Measurements from ENCODE around the gene PABPC4L. TPM values are rescaled to one million over a fixed set of nuclear protein-coding genes. Genes with fewer than 3 reads are reported as not detected.
A peak's percentile ranks its signal among the peaks of the same experiment; 100 is the strongest.

The PABPC4L gene
- total RNA-seq (1 to 10 TPM in 1 of 2 donors, under 1 TPM in 1; 0.67 to 10.0 TPM), polyA plus RNA-seq (under 1 TPM; 0.18 to 0.25 TPM)
- long read RNA-seq, donor 1 = 0 reads
- long read RNA-seq, donor 2, full-length matches to known transcripts = 1 of 1 reads
- long read RNA-seq, donor 2, partial matches to known transcripts = 0 of 1 reads
- long read RNA-seq, donor 2, other reads (novel, unspliced or antisense) = 0 of 1 reads
- long read RNA-seq, donor 3, full-length matches to known transcripts = 1 of 1 reads
- long read RNA-seq, donor 3, partial matches to known transcripts = 0 of 1 reads
- long read RNA-seq, donor 3, other reads (novel, unspliced or antisense) = 0 of 1 reads
- long read RNA-seq, donor 4 = 0 reads
- long read RNA-seq, donor 5, full-length matches to known transcripts = 2 of 2 reads
- long read RNA-seq, donor 5, partial matches to known transcripts = 0 of 2 reads
- long read RNA-seq, donor 5, other reads (novel, unspliced or antisense) = 0 of 2 reads

GRCh38 chr4:134201216-134202161 lies at the start of gene PABPC4L:
TSS of gene PABPC4L (minus strand) at chr4:134201789. CDS start at chr4:134201019, 770 bp downstream.
- peak; percentile 87 to 96 (median 94) for DNase-seq
- 3 to 5% methylated on average over 65 of the region's 65 CpGs for WGBS, 2 donors
- Histone ChIP-seq H3K36me3 (ENCODE audit: control insufficient read depth in 4 of 4, insufficient read depth in 4 of 4, low read length in 4 of 4) (peaks cover 0 to 8% (median 0%) of the 10 kb centered on the region in 4 donors), H3K27me3 (ENCODE audit: control insufficient read depth in 3 of 3, insufficient read depth in 3 of 3, low read length in 2 of 3) (no peaks in the 10 kb centered on the region), H3K27ac (ENCODE audit: low read depth in 1 of 2, low read length in 1 of 2) (peak within 1 kb of the TSS; percentile 49 to 86), H3K4me1 (ENCODE audit: control insufficient read depth in 5 of 5, insufficient read depth in 5 of 5, low read length in 5 of 5) (peaks cover 0 to 35% (median 5%) of the 10 kb centered on the region in 5 donors), H3K9me3 (ENCODE audit: control insufficient read depth in 4 of 4, insufficient read depth in 3 of 4, low read length in 3 of 4) (no peaks in the 10 kb centered on the region), H3K4me3 (peak within 1 kb of the TSS; percentile 59), H3K9ac (ENCODE audit: insufficient read depth in 1 of 2, low read length in 2 of 2) (peak within 1 kb of the TSS; percentile 78 to 83)
- ATAC-seq (ENCODE audit: insufficient read depth, low FRiP score) = peak; percentile 84
- no peak for TF ChIP-seq CTCF (IDR thresholded peaks at IDR 0.05; ENCODE audit: control extremely low read depth, extremely low read depth)

DNA sequence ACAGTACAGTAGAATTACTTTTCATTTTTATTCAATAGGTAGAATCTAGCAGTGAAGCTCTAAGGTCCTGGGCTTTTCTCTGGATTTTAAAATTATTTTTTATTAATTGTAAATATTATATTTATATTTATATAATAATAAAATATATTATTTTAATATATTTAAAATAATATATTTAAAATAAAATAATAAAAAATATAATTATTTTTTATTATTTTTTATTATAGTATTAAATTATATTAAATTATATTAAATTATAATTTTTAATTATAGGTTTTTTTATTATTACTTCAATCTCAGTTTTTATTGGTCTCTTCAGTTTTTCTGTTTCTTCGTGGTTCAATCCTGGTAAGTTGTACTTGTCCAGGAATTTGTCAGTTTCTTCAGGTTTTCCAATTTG lies 49.7 kb upstream of the PABPC4L start:
- Histone ChIP-seq H3K4me1 (ENCODE audit: control insufficient read depth in 5 of 5, insufficient read depth in 5 of 5, low read length in 5 of 5) (no peaks in the 10 kb centered on the region), H3K36me3 (ENCODE audit: control insufficient read depth in 4 of 4, insufficient read depth in 4 of 4, low read length in 4 of 4) (no peaks in the 10 kb centered on the region), H3K27ac (ENCODE audit: low read depth in 1 of 2, low read length in 1 of 2) (no peak overlapping the region), H3K9ac (ENCODE audit: insufficient read depth in 1 of 2, low read length in 2 of 2) (no peak overlapping the region), H3K27me3 (ENCODE audit: control insufficient read depth in 3 of 3, insufficient read depth in 3 of 3, low read length in 2 of 3) (no peaks in the 10 kb centered on the region), H3K9me3 (ENCODE audit: control insufficient read depth in 4 of 4, insufficient read depth in 3 of 4, low read length in 3 of 4) (peaks cover 0 to 2% (median 0%) of the 10 kb centered on the region in 4 donors), H3K4me3 (no peak overlapping the region)
- no peak for TF ChIP-seq CTCF (IDR thresholded peaks at IDR 0.05; ENCODE audit: control extremely low read depth, extremely low read depth)
- ATAC-seq (ENCODE audit: insufficient read depth, low FRiP score) = no peak
- 87 to 88% methylated on average over 1 of the region's 1 CpG for WGBS, 2 donors
- DNase-seq = no peak

DNA sequence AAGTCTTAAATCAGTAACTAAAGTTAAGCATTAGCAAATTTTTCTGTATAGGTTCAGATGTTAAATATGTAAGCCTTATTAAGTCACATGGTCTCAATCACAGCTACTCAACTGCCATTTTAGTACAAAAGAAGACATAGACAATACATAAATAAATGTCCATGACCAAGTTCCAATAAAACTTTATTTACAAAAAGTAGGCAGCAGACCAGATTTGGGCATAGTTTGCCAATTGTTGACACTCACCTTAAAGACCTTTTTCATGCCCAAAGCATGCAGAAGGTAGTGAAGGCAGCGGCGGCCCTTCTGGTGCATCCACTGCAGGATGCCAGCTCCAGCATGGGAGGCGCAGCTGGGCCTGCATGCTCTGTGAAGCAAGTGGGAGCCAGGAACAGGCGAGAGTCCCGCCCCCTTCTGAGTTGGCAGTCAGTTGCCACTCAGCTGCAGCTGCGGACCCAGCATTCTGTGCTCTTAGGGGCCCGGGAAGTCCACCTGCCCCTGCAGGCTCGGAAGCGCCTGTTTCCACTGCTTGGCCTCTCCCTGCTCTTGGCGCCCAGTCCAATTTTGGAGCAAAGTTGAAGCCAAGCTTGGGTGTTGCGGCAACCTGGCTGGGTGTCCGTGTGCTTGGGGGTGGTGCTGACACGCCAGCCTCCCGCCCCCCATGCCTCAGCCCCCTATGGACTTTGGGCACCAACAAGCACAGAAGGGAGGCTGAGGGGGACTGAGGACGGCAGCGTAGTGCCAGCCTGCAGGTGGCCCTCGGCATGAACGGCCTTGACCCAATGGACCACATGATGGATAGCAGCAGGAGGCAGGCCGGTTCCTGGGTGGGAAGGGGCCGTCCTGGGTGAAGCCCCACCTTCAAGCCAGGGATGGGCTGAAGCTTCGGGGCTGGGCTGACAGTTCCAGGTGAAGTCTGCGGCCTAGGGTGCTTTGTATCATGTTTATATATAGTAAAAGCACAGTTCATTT lies 42.4 kb upstream of the PABPC4L start:
- no peak overlapping the region for H3K9ac ChIP-seq (ENCODE audit: insufficient read depth in 1 of 2, low read length in 2 of 2)
- WGBS, 2 donors = 94 to 95% methylated on average over 22 of the region's 22 CpGs
- H3K27ac ChIP-seq (ENCODE audit: low read depth in 1 of 2, low read length in 1 of 2) = no peak overlapping the region
- no peak overlapping the region for H3K4me3 ChIP-seq
- no peak for TF ChIP-seq CTCF (IDR thresholded peaks at IDR 0.05; ENCODE audit: control extremely low read depth, extremely low read depth)
- H3K4me1 ChIP-seq (ENCODE audit: control insufficient read depth in 5 of 5, insufficient read depth in 5 of 5, low read length in 5 of 5) = no peaks in the 10 kb centered on the region
- no peaks in the 10 kb centered on the region for H3K9me3 ChIP-seq (ENCODE audit: control insufficient read depth in 4 of 4, insufficient read depth in 3 of 4, low read length in 3 of 4)
- ATAC-seq (ENCODE audit: insufficient read depth, low FRiP score) = no peak
- H3K27me3 ChIP-seq (ENCODE audit: control insufficient read depth in 3 of 3, insufficient read depth in 3 of 3, low read length in 2 of 3) = no peaks in the 10 kb centered on the region
- no peaks in the 10 kb centered on the region for H3K36me3 ChIP-seq (ENCODE audit: control insufficient read depth in 4 of 4, insufficient read depth in 4 of 4, low read length in 4 of 4)
- DNase-seq = no peak

Measured in lung (tissue), 16 donors.